Stimulated activated CD4-positive, alpha-beta T cell treated with anti-CD3 and anti-CD28 coated beads, Interleukin-1b, Interleukin-23, amount 100 ng/mL, for 1 hour (primary cell): ENCODE data around the gene OR2T10.
"Not testable (repeated sequence)": the region's sequence is repeated elsewhere in the genome, so short reads cannot be mapped to it uniquely, and the experiment has no call there.

Experiments
- DNase-seq, 2 donors: peaks; one replicate each; pipeline ENCODE4 v3.0.0-alpha.2; 2020; ENCODE audit warnings: low read depth in 2 of 2

The OR2T10 gene

GRCh38 chr1:248596615-248597014, 885 bp downstream of the OR2T10 start:
- DNase-seq, result no peak

GRCh38 chr1:248593226-248593625, 4.3 kb downstream of the OR2T10 start:
- no peak for DNase-seq

- no peak for DNase-seq
These were observed 4.8 kb downstream of the OR2T10 start for GRCh38 chr1:248592655-248593054.

GRCh38 chr1:248590055-248590454, 7.4 kb downstream of the OR2T10 start:
- DNase-seq, result no peak

- no peak for DNase-seq
These were observed 8.2 kb downstream of the OR2T10 start for GRCh38 chr1:248589334-248589733.

GRCh38 chr1:248585266-248585665, 12.2 kb downstream of the OR2T10 start:
- no peak for DNase-seq

- DNase-seq, result no peak
These were observed 21.1 kb downstream of the OR2T10 start for GRCh38 chr1:248576260-248576980.

GRCh38 chr1:248574657-248575056, 22.8 kb downstream of the OR2T10 start, which contains the start of gene OR2T34:
Gene OR2T34 (minus strand): TSS chr1:248574757. CDS start chr1:248574757, 0 bp downstream.
- DNase-seq, result not testable (repeated sequence)

GRCh38 chr1:248573856-248574255, 23.6 kb downstream of the OR2T10 start:
- not testable (repeated sequence) for DNase-seq

GRCh38 chr1:248572049-248572448, 25.5 kb downstream of the OR2T10 start:
- not testable (repeated sequence) for DNase-seq

GRCh38 chr1:248570811-248571210, 26.7 kb downstream of the OR2T10 start:
- DNase-seq, result not testable (repeated sequence)

GRCh38 chr1:248569049-248569448, 28.5 kb downstream of the OR2T10 start:
- DNase-seq, result not testable (repeated sequence)

- DNase-seq, result not testable (repeated sequence)
These were observed 31.7 kb downstream of the OR2T10 start for GRCh38 chr1:248565530-248566373.

- not testable (repeated sequence) for DNase-seq
These were observed 34.8 kb downstream of the OR2T10 start, which contains the start of gene OR2T29 for GRCh38 chr1:248562672-248563071. Gene OR2T29 (minus strand): TSS chr1:248562772. CDS start chr1:248559491, 3,281 bp downstream.

- DNase-seq, result not testable (repeated sequence)
These were observed 46.5 kb downstream of the OR2T10 start for GRCh38 chr1:248551027-248551426.

GRCh38 chr1:248547383-248547782, 50.1 kb downstream of the OR2T10 start:
- not testable (repeated sequence) for DNase-seq
